Measurements from ENCODE around the gene C1orf56. TPM values are rescaled to one million over a fixed set of nuclear protein-coding genes. Genes with fewer than 3 reads are reported as not detected.
A peak's percentile ranks its signal among the peaks of the same experiment; 100 is the strongest.

The C1orf56 gene
- polyA plus RNA-seq, 4 donors: 0.67 to 7.3 (median 3.7) TPM

GRCh38 chr1:151035167-151035566 is 12.4 kb upstream of the C1orf56 start:
- peaks cover 0 to 37% (median 12%) of the 10 kb centered on the region in 3 donors for H3K36me3 ChIP-seq (ENCODE audit: control insufficient read depth in 3 of 3, insufficient read depth in 2 of 3, low read depth in 1 of 3, low read length in 3 of 3)
- 86 to 93% (median 92%) methylated on average over 3 of the region's 3 CpGs for WGBS, 3 donors
- FAIRE-seq (no peak), DNase-seq (no peak)
- no peak overlapping the region for H3K4me3 ChIP-seq (ENCODE audit: low read depth in 1 of 3, low read length in 3 of 3)
- H3K9me3 ChIP-seq (ENCODE audit: control insufficient read depth in 2 of 2, insufficient read depth in 1 of 2, low read depth in 1 of 2, low read length in 1 of 2): no peaks in the 10 kb centered on the region
- no peaks in the 10 kb centered on the region for H3K27me3 ChIP-seq (ENCODE audit: control insufficient read depth in 3 of 3, insufficient read depth in 3 of 3, low read length in 3 of 3)
- no peaks in the 10 kb centered on the region for H3K4me1 ChIP-seq (ENCODE audit: control insufficient read depth in 3 of 3, insufficient read depth in 2 of 3, low read depth in 1 of 3, low read length in 2 of 3)
- H3K27ac ChIP-seq (ENCODE audit: low read depth in 1 of 3, low read length in 2 of 3): no peak overlapping the region

- H3K4me3 ChIP-seq (ENCODE audit: low read depth in 1 of 3, low read length in 3 of 3): no peak within 1 kb of the TSS
- H3K27ac ChIP-seq (ENCODE audit: low read depth in 1 of 3, low read length in 2 of 3): no peak within 1 kb of the TSS
- H3K36me3 ChIP-seq (ENCODE audit: control insufficient read depth in 3 of 3, insufficient read depth in 2 of 3, low read depth in 1 of 3, low read length in 3 of 3): peaks cover 0 to 29% (median 9%) of the 10 kb centered on the region in 3 donors
- DNase-seq (no peak), FAIRE-seq (no peak)
- H3K27me3 ChIP-seq (ENCODE audit: control insufficient read depth in 3 of 3, insufficient read depth in 3 of 3, low read length in 3 of 3): no peaks in the 10 kb centered on the region
- no peaks in the 10 kb centered on the region for H3K4me1 ChIP-seq (ENCODE audit: control insufficient read depth in 3 of 3, insufficient read depth in 2 of 3, low read depth in 1 of 3, low read length in 2 of 3)
- no peaks in the 10 kb centered on the region for H3K9me3 ChIP-seq (ENCODE audit: control insufficient read depth in 2 of 2, insufficient read depth in 1 of 2, low read depth in 1 of 2, low read length in 1 of 2)
- WGBS, 3 donors: 49 to 79% (median 66%) methylated on average over 2 of the region's 2 CpGs
Observed at GRCh38 chr1:151036356-151036755, 11.2 kb upstream of the C1orf56 start, which contains the start of gene BNIPL. Gene BNIPL (plus strand): TSS chr1:151036586. CDS start chr1:151036726, 140 bp downstream.

- Histone ChIP-seq H3K36me3 (ENCODE audit: control insufficient read depth in 3 of 3, insufficient read depth in 2 of 3, low read depth in 1 of 3, low read length in 3 of 3) (peaks cover 0 to 26% (median 9%) of the 10 kb centered on the region in 3 donors), H3K4me3 (ENCODE audit: low read depth in 1 of 3, low read length in 3 of 3) (no peak overlapping the region), H3K9me3 (ENCODE audit: control insufficient read depth in 2 of 2, insufficient read depth in 1 of 2, low read depth in 1 of 2, low read length in 1 of 2) (no peaks in the 10 kb centered on the region), H3K27ac (ENCODE audit: low read depth in 1 of 3, low read length in 2 of 3) (no peak overlapping the region), H3K27me3 (ENCODE audit: control insufficient read depth in 3 of 3, insufficient read depth in 3 of 3, low read length in 3 of 3) (no peaks in the 10 kb centered on the region), H3K4me1 (ENCODE audit: control insufficient read depth in 3 of 3, insufficient read depth in 2 of 3, low read depth in 1 of 3, low read length in 2 of 3) (no peaks in the 10 kb centered on the region)
- WGBS, 3 donors: 74 to 84% (median 75%) methylated on average over 6 of the region's 6 CpGs
- FAIRE-seq (no peak), DNase-seq (no peak)
Observed at GRCh38 chr1:151037032-151037431, 10.5 kb upstream of the C1orf56 start.

- 93 to 96% (median 94%) methylated on average over 3 of the region's 3 CpGs for WGBS, 3 donors
- Histone ChIP-seq H3K4me1 (ENCODE audit: control insufficient read depth in 3 of 3, insufficient read depth in 2 of 3, low read depth in 1 of 3, low read length in 2 of 3) (no peaks in the 10 kb centered on the region), H3K36me3 (ENCODE audit: control insufficient read depth in 3 of 3, insufficient read depth in 2 of 3, low read depth in 1 of 3, low read length in 3 of 3) (peaks cover 0 to 14% (median 5%) of the 10 kb centered on the region in 3 donors), H3K4me3 (ENCODE audit: low read depth in 1 of 3, low read length in 3 of 3) (no peak overlapping the region), H3K27ac (ENCODE audit: low read depth in 1 of 3, low read length in 2 of 3) (no peak overlapping the region), H3K9me3 (ENCODE audit: control insufficient read depth in 2 of 2, insufficient read depth in 1 of 2, low read depth in 1 of 2, low read length in 1 of 2) (no peaks in the 10 kb centered on the region), H3K27me3 (ENCODE audit: control insufficient read depth in 3 of 3, insufficient read depth in 3 of 3, low read length in 3 of 3) (no peaks in the 10 kb centered on the region)
- FAIRE-seq (no peak), DNase-seq (no peak)
Observed at GRCh38 chr1:151039521-151039920, 8.0 kb upstream of the C1orf56 start.

- H3K27ac ChIP-seq (ENCODE audit: low read depth in 1 of 3, low read length in 2 of 3): no peak overlapping the region
- H3K36me3 ChIP-seq (ENCODE audit: control insufficient read depth in 3 of 3, insufficient read depth in 2 of 3, low read depth in 1 of 3, low read length in 3 of 3): peaks cover 0 to 5% (median 2%) of the 10 kb centered on the region in 3 donors
- H3K4me3 ChIP-seq (ENCODE audit: low read depth in 1 of 3, low read length in 3 of 3): no peak overlapping the region
- WGBS, 3 donors: 88 to 100% (median 95%) methylated on average over 1 of the region's 1 CpG
- peaks cover 0 to 6% (median 0%) of the 10 kb centered on the region in 3 donors for H3K4me1 ChIP-seq (ENCODE audit: control insufficient read depth in 3 of 3, insufficient read depth in 2 of 3, low read depth in 1 of 3, low read length in 2 of 3)
- FAIRE-seq (no peak), DNase-seq (no peak)
- H3K9me3 ChIP-seq (ENCODE audit: control insufficient read depth in 2 of 2, insufficient read depth in 1 of 2, low read depth in 1 of 2, low read length in 1 of 2): no peaks in the 10 kb centered on the region
- H3K27me3 ChIP-seq (ENCODE audit: control insufficient read depth in 3 of 3, insufficient read depth in 3 of 3, low read length in 3 of 3): no peaks in the 10 kb centered on the region
Observed at GRCh38 chr1:151043163-151043562, 4.4 kb upstream of the C1orf56 start.

- Histone ChIP-seq H3K27ac (ENCODE audit: low read depth in 1 of 3, low read length in 2 of 3) (peak overlapping the region; percentile 12 to 87 (median 83)), H3K4me3 (ENCODE audit: low read depth in 1 of 3, low read length in 3 of 3) (peak overlapping the region; percentile 51 to 82 (median 62)), H3K4me1 (ENCODE audit: control insufficient read depth in 3 of 3, insufficient read depth in 2 of 3, low read depth in 1 of 3, low read length in 2 of 3) (peaks cover 0 to 10% (median 2%) of the 10 kb centered on the region in 3 donors), H3K36me3 (ENCODE audit: control insufficient read depth in 3 of 3, insufficient read depth in 2 of 3, low read depth in 1 of 3, low read length in 3 of 3) (peaks cover 3 to 12% (median 5%) of the 10 kb centered on the region in 3 donors), H3K9me3 (ENCODE audit: control insufficient read depth in 2 of 2, insufficient read depth in 1 of 2, low read depth in 1 of 2, low read length in 1 of 2) (no peaks in the 10 kb centered on the region), H3K27me3 (ENCODE audit: control insufficient read depth in 3 of 3, insufficient read depth in 3 of 3, low read length in 3 of 3) (no peaks in the 10 kb centered on the region)
- FAIRE-seq (no peak), DNase-seq (peak; percentile 62 to 81)
- 0 to 1% (median 0%) methylated on average over 45 to 48 of the region's 48 CpGs for WGBS, 3 donors
Observed at GRCh38 chr1:151047925-151048644, 534 bp downstream of the C1orf56 start.

- FAIRE-seq (no peak), DNase-seq (no peak)
- 29 to 39% (median 29%) methylated on average over 3 of the region's 3 CpGs for WGBS, 3 donors
- Histone ChIP-seq H3K4me1 (ENCODE audit: control insufficient read depth in 3 of 3, insufficient read depth in 2 of 3, low read depth in 1 of 3, low read length in 2 of 3) (peaks cover 0 to 10% (median 2%) of the 10 kb centered on the region in 3 donors), H3K9me3 (ENCODE audit: control insufficient read depth in 2 of 2, insufficient read depth in 1 of 2, low read depth in 1 of 2, low read length in 1 of 2) (no peaks in the 10 kb centered on the region), H3K27me3 (ENCODE audit: control insufficient read depth in 3 of 3, insufficient read depth in 3 of 3, low read length in 3 of 3) (no peaks in the 10 kb centered on the region), H3K36me3 (ENCODE audit: control insufficient read depth in 3 of 3, insufficient read depth in 2 of 3, low read depth in 1 of 3, low read length in 3 of 3) (peaks cover 3 to 18% (median 10%) of the 10 kb centered on the region in 3 donors), H3K4me3 (ENCODE audit: low read depth in 1 of 3, low read length in 3 of 3) (peak overlapping the region in 2 of 3 donors; percentile 51 to 82), H3K27ac (ENCODE audit: low read depth in 1 of 3, low read length in 2 of 3) (peak overlapping the region in 1 of 3 donors; percentile 83)
Observed at GRCh38 chr1:151048645-151049032, 1.1 kb downstream of the C1orf56 start.

- no peaks in the 10 kb centered on the region for H3K9me3 ChIP-seq (ENCODE audit: control insufficient read depth in 2 of 2, insufficient read depth in 1 of 2, low read depth in 1 of 2, low read length in 1 of 2)
- FAIRE-seq (no peak), DNase-seq (no peak)
- H3K27ac ChIP-seq (ENCODE audit: low read depth in 1 of 3, low read length in 2 of 3): no peak overlapping the region
- peaks cover 10 to 25% (median 17%) of the 10 kb centered on the region in 3 donors for H3K36me3 ChIP-seq (ENCODE audit: control insufficient read depth in 3 of 3, insufficient read depth in 2 of 3, low read depth in 1 of 3, low read length in 3 of 3)
- no peaks in the 10 kb centered on the region for H3K27me3 ChIP-seq (ENCODE audit: control insufficient read depth in 3 of 3, insufficient read depth in 3 of 3, low read length in 3 of 3)
- 91 to 96% (median 94%) methylated on average over 5 of the region's 5 CpGs for WGBS, 3 donors
- peaks cover 0 to 10% (median 2%) of the 10 kb centered on the region in 3 donors for H3K4me1 ChIP-seq (ENCODE audit: control insufficient read depth in 3 of 3, insufficient read depth in 2 of 3, low read depth in 1 of 3, low read length in 2 of 3)
- no peak overlapping the region for H3K4me3 ChIP-seq (ENCODE audit: low read depth in 1 of 3, low read length in 3 of 3)
Observed at GRCh38 chr1:151049458-151049857, 1.9 kb downstream of the C1orf56 start.
